ENCODE measurements around the gene MB21D2. TPM values are rescaled to one million over a fixed set of nuclear protein-coding genes. Genes with fewer than 3 reads are reported as not detected.

MB21D2 gene
- total and polyA plus RNA-seq, 10 donors: 0.59 to 3.5 (median 2.0) TPM

GRCh38 chr3:192805711-192806110 is 111.9 kb downstream of the MB21D2 start:
- Histone ChIP-seq H3K9me3 (no peaks in the 10 kb centered on the region), H3K27me3 (replicated peaks in 1 of 7) (no peaks in the 10 kb centered on the region), H3K27ac (no peak overlapping the region), H3K4me3 (no peak overlapping the region), H3K4me1 (no peaks in the 10 kb centered on the region), H3K36me3 (no peaks in the 10 kb centered on the region)
- TF ChIP-seq POLR2AphosphoS5 (IDR thresholded peaks at IDR 0.05): no peak
- no peak for TF ChIP-seq CTCF (IDR thresholded peaks at IDR 0.05 in 8 of 11, conservative IDR thresholded peaks at IDR 0.05 in 3 of 11)
- no peak for TF ChIP-seq POLR2A (IDR thresholded peaks at IDR 0.05)
- intact Hi-C loops (cut with DNase I; ENCODE audit: low total_unique reads): no loop called here
- DNase-seq: no peak
- 79 to 93% (median 92%) methylated on average over 6 of the region's 6 CpGs for WGBS, 5 donors

- Histone ChIP-seq H3K27ac (no peak overlapping the region), H3K9me3 (no peaks in the 10 kb centered on the region), H3K36me3 (no peaks in the 10 kb centered on the region), H3K4me1 (no peaks in the 10 kb centered on the region), H3K27me3 (replicated peaks in 1 of 7) (no peaks in the 10 kb centered on the region), H3K4me3 (no peak overlapping the region)
- no peak for DNase-seq
- intact Hi-C loops (cut with DNase I; ENCODE audit: low total_unique reads): loop anchor here (5.0 kb wide), 1 partner anchor 337 kb away; no protein-coding TSS in a partner anchor
- 71 to 90% (median 84%) methylated on average over 2 of the region's 2 CpGs for WGBS, 5 donors
- no peak for TF ChIP-seq POLR2A (IDR thresholded peaks at IDR 0.05)
- TF ChIP-seq CTCF (IDR thresholded peaks at IDR 0.05 in 8 of 11, conservative IDR thresholded peaks at IDR 0.05 in 3 of 11): no peak
- no peak for TF ChIP-seq POLR2AphosphoS5 (IDR thresholded peaks at IDR 0.05)
Measured at GRCh38 chr3:192804502-192804901, 113.2 kb downstream of the MB21D2 start.

- 68 to 71% (median 68%) methylated on average over 7 of the region's 7 CpGs for WGBS, 5 donors
- Histone ChIP-seq H3K27me3 (replicated peaks in 1 of 7) (no peaks in the 10 kb centered on the region), H3K4me1 (no peaks in the 10 kb centered on the region), H3K9me3 (no peaks in the 10 kb centered on the region), H3K4me3 (no peak overlapping the region), H3K27ac (no peak overlapping the region), H3K36me3 (peaks cover 0 to 7% (median 0%) of the 10 kb centered on the region in 6 donors)
- DNase-seq: no peak
- intact Hi-C loops (cut with DNase I; ENCODE audit: low total_unique reads): loop anchor here (2.0 to 5.0 kb wide), 2 partner anchors 236 to 336 kb away; no protein-coding TSS in a partner anchor
- TF ChIP-seq POLR2A (IDR thresholded peaks at IDR 0.05): no peak
- TF ChIP-seq CTCF (IDR thresholded peaks at IDR 0.05 in 8 of 11, conservative IDR thresholded peaks at IDR 0.05 in 3 of 11): peak in 9 of 11 experiments; percentile 12 to 58 (median 40)
- no peak for TF ChIP-seq POLR2AphosphoS5 (IDR thresholded peaks at IDR 0.05)
Measured at GRCh38 chr3:192802957-192803899, 114.4 kb downstream of the MB21D2 start.

GRCh38 chr3:192801985-192802384 is 115.7 kb downstream of the MB21D2 start:
- no peaks in the 10 kb centered on the region for H3K4me1 ChIP-seq
- intact Hi-C loops (cut with DNase I; ENCODE audit: low total_unique reads): loop anchor here (2.0 to 5.0 kb wide), 2 partner anchors 235 to 335 kb away; no protein-coding TSS in a partner anchor
- 83 to 93% (median 89%) methylated on average over 5 of the region's 5 CpGs for WGBS, 5 donors
- H3K36me3 ChIP-seq: peaks cover 0 to 7% (median 0%) of the 10 kb centered on the region in 6 donors
- TF ChIP-seq POLR2AphosphoS5 (IDR thresholded peaks at IDR 0.05) (no peak), POLR2A (IDR thresholded peaks at IDR 0.05) (no peak), CTCF (IDR thresholded peaks at IDR 0.05 in 8 of 11, conservative IDR thresholded peaks at IDR 0.05 in 3 of 11) (no peak)
- no peak overlapping the region for H3K27ac ChIP-seq
- no peak overlapping the region for H3K4me3 ChIP-seq
- no peak for DNase-seq
- H3K9me3 ChIP-seq: no peaks in the 10 kb centered on the region
- H3K27me3 ChIP-seq (replicated peaks in 1 of 7): no peaks in the 10 kb centered on the region
